HL-60 (cell line): ENCODE measurements around the gene PRDM15.

Source experiments
- DNase-seq, 2 experiments: peaks; one replicate each; pipeline ENCODE4 v3.0.0-alpha.2; 2010 to 2020; ENCODE audit warnings: low read depth in 1 of 2, low spot score in 1 of 2
- H3K27ac ChIP-seq: fragments of 250-450 bp; sonication (Bioruptor Pico); replicated peaks from 2 replicates; pipeline ENCODE4 v1.5.1; 2020; ENCODE audit warnings: mild to moderate bottlenecking, moderate library complexity
- H3K27me3 ChIP-seq: fragments of 250-450 bp; sonication (Bioruptor Pico); 2 replicates; pipeline ENCODE4 v1.5.1; 2021; ENCODE audit warnings: mild to moderate bottlenecking, moderate library complexity; ENCODE audit not compliant: insufficient read depth, poor library complexity, severe bottlenecking
- H3K4me3 ChIP-seq: replicated peaks from 2 replicates; pipeline ENCODE4 v1.5.1; 2011; ENCODE audit warnings: mild to moderate bottlenecking, control low read depth, low read length; ENCODE audit not compliant: insufficient read depth
- GABPA ChIP-seq: IDR thresholded peaks from 2 replicates; pipeline ENCODE4 v1.6.1; 2012; ENCODE audit warnings: low read depth
- POLR2AphosphoS5 ChIP-seq: IDR thresholded peaks from 2 replicates; pipeline ENCODE4 v1.6.1; 2012; ENCODE audit warnings: low read depth
- SPI1 ChIP-seq: IDR thresholded peaks from 2 replicates; pipeline ENCODE4 v1.6.1; 2012; ENCODE audit warnings: low read depth, mild to moderate bottlenecking, borderline replicate concordance
- TF ChIP-seq, protein P1 (sequence below): IDR thresholded peaks from one replicate; pipeline ENCODE4 v1.5.1; 2011; ENCODE audit warnings: low read length, control low read depth, inconsistent platforms; ENCODE audit not compliant: insufficient read depth
- TF ChIP-seq, protein P2 (sequence below): IDR thresholded peaks from 2 replicates; pipeline ENCODE4 v1.6.1; 2012; ENCODE audit warnings: low read depth; ENCODE audit not compliant: insufficient replicate concordance

The PRDM15 gene

DNA sequence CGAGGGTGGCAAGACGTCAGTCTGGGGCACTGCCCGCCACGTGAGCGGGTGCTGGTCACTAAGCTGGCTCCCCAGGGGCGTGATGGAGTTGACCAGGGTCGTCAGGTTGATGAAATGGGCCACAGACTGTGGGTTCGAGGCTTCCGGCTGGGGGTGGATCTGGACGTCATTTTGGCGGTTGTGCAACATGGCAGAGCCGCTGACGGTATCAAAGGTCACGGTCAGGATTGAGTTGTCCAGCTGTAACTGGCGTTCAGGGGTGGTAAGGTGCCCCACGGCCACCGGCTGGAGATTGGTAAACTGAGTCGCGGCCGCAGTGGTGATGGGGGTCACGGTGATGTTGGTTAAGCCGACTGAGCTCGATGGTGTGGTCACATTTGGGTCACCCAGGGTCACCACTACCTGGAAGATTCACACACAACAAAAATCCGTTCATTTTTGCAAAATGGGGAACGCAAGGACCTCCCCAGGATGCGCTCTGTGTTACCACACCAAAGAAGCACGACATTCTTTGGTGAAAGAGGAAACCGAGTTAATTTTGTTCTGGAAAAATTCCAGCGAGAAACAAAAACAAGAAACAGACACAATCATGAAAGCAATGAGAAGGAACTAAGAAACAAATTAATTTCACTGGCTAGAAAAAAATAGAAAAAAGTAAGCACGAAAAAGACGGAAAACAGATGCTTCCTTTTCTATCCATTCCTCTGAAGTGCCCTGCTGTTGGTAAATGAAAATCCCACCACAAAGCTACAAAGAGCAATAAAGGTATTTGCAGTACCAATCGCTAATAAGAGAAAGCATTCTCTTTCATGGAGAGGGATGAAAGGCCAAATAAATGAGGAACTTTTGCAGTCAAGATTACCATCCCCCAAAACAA is 77.6 kb downstream of the PRDM15 start:
- Histone ChIP-seq H3K4me3 (no peak overlapping the region), H3K27me3 (no peaks in the 10 kb centered on the region), H3K27ac (no peak overlapping the region)
- no peak for TF ChIP-seq POLR2AphosphoS5
- TF ChIP-seq, protein P1, sequence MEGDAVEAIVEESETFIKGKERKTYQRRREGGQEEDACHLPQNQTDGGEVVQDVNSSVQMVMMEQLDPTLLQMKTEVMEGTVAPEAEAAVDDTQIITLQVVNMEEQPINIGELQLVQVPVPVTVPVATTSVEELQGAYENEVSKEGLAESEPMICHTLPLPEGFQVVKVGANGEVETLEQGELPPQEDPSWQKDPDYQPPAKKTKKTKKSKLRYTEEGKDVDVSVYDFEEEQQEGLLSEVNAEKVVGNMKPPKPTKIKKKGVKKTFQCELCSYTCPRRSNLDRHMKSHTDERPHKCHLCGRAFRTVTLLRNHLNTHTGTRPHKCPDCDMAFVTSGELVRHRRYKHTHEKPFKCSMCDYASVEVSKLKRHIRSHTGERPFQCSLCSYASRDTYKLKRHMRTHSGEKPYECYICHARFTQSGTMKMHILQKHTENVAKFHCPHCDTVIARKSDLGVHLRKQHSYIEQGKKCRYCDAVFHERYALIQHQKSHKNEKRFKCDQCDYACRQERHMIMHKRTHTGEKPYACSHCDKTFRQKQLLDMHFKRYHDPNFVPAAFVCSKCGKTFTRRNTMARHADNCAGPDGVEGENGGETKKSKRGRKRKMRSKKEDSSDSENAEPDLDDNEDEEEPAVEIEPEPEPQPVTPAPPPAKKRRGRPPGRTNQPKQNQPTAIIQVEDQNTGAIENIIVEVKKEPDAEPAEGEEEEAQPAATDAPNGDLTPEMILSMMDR, result no peak
- no peak for TF ChIP-seq GABPA
- TF ChIP-seq, protein P2, sequence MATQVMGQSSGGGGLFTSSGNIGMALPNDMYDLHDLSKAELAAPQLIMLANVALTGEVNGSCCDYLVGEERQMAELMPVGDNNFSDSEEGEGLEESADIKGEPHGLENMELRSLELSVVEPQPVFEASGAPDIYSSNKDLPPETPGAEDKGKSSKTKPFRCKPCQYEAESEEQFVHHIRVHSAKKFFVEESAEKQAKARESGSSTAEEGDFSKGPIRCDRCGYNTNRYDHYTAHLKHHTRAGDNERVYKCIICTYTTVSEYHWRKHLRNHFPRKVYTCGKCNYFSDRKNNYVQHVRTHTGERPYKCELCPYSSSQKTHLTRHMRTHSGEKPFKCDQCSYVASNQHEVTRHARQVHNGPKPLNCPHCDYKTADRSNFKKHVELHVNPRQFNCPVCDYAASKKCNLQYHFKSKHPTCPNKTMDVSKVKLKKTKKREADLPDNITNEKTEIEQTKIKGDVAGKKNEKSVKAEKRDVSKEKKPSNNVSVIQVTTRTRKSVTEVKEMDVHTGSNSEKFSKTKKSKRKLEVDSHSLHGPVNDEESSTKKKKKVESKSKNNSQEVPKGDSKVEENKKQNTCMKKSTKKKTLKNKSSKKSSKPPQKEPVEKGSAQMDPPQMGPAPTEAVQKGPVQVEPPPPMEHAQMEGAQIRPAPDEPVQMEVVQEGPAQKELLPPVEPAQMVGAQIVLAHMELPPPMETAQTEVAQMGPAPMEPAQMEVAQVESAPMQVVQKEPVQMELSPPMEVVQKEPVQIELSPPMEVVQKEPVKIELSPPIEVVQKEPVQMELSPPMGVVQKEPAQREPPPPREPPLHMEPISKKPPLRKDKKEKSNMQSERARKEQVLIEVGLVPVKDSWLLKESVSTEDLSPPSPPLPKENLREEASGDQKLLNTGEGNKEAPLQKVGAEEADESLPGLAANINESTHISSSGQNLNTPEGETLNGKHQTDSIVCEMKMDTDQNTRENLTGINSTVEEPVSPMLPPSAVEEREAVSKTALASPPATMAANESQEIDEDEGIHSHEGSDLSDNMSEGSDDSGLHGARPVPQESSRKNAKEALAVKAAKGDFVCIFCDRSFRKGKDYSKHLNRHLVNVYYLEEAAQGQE, result no peak
- TF ChIP-seq SPI1, result no peak
- no peak for DNase-seq

DNA sequence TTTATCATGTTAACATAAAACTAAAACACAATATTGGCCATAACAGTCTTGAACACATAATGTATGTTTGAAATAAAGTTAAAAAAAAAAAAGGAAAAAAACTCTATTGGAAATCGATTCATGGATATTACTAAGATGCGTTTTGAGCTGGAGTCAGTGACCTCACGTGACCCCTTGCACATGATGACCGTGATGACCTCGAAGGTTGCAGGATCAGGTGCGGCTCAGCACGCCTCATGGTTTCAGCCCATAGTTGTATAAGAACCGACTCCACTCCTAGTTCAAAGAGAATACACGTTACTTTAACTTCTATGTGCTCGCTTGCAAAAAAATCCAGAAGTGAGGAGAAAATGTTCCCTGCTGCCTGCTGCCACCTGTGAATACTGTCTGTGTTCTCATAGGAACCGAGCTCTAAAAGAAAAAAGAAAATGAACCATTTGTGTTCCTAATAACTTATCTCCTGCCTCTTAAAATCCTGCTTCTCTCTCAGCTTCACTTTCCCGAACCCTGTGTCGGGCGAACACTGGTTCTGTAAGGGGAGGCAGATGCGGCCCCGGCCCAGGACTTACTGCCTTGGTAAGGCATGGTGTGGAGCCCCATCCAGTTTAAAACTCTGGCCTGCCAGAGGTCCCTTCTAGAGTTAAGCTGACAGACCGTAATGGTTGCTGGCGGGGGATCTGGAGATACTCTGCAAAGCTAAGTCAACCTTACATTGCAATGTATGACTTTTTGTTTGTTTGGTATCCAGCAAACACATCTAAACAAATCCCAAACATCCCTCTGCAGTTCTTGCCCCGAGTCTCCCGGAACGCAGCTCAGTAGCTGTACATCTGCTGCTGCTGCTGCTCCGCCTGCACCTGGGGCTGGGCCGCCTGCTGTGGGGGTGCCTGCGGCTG is 78.5 kb downstream of the PRDM15 start:
- Histone ChIP-seq H3K27me3 (no peaks in the 10 kb centered on the region), H3K27ac (no peak overlapping the region), H3K4me3 (no peak overlapping the region)
- TF ChIP-seq, protein P1, result no peak
- TF ChIP-seq, protein P2, result no peak
- TF ChIP-seq SPI1 (no peak), POLR2AphosphoS5 (no peak), GABPA (no peak)
- no peak for DNase-seq

DNA sequence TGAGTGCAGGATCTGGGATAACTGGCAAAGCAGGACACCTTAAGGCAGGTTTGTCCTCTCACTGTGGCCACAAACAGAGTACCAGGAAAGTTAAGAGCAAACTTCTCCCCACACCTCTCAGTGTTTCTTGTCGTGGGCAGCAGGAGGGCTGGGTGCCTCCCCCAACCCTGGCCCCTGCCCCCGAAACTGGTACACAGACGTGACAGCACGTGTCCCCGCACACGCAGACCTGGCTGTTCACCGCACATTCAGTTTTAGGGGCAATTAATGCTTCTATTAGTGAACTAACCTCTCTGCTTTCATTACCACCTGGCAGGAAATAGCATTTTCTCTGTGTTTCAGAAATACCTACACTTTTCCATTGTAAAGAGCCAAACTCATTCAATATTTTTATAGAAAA is 79.4 kb downstream of the PRDM15 start:
- Histone ChIP-seq H3K27ac (no peak overlapping the region), H3K27me3 (no peaks in the 10 kb centered on the region), H3K4me3 (no peak overlapping the region)
- no peak for DNase-seq
- TF ChIP-seq, protein P1, result no peak
- no peak for TF ChIP-seq POLR2AphosphoS5
- TF ChIP-seq, protein P2, result no peak
- no peak for TF ChIP-seq SPI1
- TF ChIP-seq GABPA, result no peak
